A549 treated with DMSO at 1 μM for 4 hours (cell line): ENCODE data around the gene TMOD4. TPM values are rescaled to one million over a fixed set of nuclear protein-coding genes. Genes with fewer than 3 reads are reported as not detected.

Source experiments
- total RNA-seq: library from RNA; stranded (reverse); fragments of 200-300 nt; extraction: Qiagen RNA extraction; gene quantifications from 5 replicates; pipeline ENCODE4 v1.2.3, GENCODE V29; 2022; ENCODE audit warnings: low read depth

Gene TMOD4
- total RNA-seq, result 0.25 to 0.44 TPM (median 0.33 TPM) in 4 of 5 replicates, not detected in the other

DNA sequence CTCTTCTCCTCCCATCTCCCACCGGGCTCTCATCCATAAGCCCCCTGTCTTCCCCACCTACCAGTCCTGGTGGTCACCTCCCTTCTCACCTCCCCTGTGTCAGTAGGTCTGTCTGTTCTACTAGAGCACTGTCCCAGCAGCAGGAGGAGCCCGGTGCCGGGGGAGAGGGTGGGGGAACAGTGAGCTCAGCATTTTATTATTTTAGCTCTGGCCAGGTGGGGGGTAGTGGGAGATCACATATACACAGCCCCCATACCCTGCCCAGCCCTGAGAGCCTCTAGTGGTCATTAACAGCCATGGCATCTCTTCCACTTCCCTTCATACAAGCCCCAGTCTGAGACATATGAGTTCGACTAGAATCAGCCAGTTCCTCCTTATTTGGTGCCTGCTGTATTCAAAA is at the start of gene TMOD4:
TSS of gene TMOD4 (minus strand) at position 119 of the 400 bp plus-strand sequence. CDS start 1,106 bp downstream, outside the sequence.

GRCh38 chr1:151198254-151199127 is 22.7 kb upstream of the TMOD4 start, which contains the start of gene PIP5K1A:
TSS of gene PIP5K1A (plus strand) at chr1:151198552. CDS start at chr1:151198997, 445 bp downstream.

DNA sequence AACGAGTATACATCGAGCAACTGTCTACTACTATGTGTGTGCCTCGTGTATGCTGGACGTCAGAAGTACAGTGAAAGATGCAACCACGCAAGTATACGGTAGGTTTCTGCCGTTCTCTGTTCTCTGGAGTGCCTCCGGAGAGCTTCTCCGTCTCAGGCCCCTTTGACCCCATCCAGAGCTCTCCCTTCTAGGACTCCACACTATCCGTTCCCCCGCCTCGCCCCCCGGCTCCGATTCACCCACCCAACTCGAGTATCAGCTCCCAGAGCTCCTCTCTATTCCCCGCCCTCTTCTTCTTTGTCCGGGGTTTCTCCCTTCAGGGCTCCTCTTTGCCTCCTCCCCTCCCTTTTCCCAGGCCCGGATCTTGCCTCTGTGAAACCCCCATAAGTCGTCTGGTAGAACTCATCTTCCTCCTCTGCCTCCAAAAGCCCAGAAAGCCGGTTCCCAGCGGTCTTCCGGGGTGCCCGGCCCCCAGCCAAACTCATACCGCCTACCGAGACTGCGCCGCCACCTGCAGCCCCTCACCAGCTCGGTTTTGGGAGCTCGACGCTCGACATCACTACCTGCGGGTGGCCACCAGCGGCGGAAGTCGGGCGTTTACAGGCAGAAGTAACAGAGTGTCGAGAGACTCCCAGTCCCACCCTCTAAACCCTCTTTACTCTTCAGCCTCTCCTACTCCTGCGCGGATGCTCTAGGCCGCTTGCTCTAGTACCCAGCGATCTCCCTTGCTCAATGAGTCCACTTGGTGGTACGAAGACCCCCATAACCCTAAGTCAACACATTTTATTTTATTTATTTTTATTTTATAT is 14.1 kb upstream of the TMOD4 start, which contains the start of gene VPS72:
TSS of gene VPS72 (minus strand) at position 561 of the 809 bp plus-strand sequence. CDS start at position 485, 76 bp downstream.

DNA sequence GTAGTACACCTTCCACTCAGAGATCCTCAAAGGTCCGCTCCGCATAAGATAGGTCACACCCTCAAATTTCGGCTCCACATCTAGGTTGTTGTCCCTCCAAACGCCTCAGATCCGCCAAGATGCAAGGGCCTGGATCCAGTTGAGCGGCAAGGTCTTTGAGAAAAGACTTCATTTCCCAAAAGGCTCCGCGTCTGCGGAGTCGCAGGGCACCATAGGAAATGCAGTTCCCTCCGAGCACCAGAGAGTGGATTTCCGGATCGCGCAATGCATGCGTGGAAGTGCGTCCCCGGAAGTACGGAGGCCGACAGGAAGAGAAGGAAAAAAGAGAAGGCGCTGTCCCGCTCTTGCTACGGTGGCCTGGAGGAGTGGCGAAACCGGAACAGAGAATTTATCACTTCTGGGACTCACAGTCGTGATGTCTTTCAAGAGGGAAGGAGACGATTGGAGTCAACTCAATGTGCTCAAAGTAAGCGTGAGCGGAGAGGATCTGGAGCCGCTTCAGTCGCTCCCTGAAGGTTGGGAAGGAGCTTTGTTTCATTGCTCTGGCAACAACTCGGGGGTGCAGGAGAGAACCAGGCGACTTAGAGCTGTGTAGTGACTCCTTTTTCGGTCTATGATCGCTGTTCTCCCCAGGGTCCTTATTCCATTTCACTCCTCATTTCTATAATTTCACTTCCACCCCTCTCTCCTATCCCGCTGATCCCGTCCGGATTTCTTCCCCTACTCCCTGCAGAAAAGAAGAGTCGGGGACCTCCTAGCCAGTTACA is 9.9 kb downstream of the TMOD4 start, which contains the start of the genes LYSMD1 and SCNM1:
TSS of gene LYSMD1 (minus strand) at position 165 of the 767 bp plus-strand sequence. CDS start 644 bp downstream, outside the sequence.
TSS of gene SCNM1 (plus strand) at position 407 of the 767 bp plus-strand sequence. CDS start at position 416, 9 bp downstream.

GRCh38 chr1:151156515-151156819 is 19.3 kb downstream of the TMOD4 start, which contains the start of gene TNFAIP8L2:
TSS of gene TNFAIP8L2 (plus strand) at chr1:151156649. CDS start at chr1:151158698, 2,049 bp downstream.

DNA sequence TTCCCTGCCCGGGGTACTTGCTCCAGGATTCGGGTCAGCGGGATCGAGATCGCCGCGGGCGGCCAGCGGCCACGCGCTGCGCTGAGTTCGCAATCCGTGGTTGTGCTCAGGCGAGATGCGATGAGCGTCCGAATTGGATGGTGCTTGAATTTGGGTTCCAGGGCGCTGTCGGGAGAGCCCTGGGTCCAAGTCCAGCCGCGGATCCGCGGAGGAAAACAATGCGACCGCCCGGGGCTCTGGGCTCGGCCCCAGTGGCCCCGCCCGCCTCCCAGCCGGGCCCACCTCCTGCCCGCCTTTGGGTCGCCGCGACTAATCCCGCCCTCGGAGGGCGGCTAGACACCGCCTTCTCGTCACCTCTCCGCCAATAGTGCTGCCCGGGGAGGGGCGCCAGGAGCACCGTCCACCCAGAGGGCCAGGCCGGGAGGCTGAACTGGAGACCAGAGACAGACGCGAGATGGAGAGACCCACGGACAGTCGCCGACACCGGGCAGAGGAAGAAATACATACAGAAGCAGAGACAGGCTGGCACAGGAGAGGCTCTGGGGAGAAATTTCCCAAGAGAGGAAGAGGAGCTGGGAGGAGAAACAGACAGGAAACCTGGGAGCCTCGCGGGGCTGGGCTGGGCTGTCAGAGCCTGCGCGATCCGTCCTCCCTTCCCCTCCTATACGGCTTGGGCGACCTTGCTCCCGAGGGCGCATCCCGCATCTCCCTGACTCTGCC is 29.2 kb downstream of the TMOD4 start, which contains the start of gene SEMA6C:
TSS of gene SEMA6C (minus strand) at position 220 of the 720 bp plus-strand sequence. CDS start 4,010 bp downstream, outside the sequence.

Other genes starting within 250 kb of the TMOD4 start
- 21.0 to 27.0 TPM (median 24.8 TPM) in 5 replicates for gene SETDB1, start 249.6 kb downstream of the TMOD4 start, total RNA-seq
- 253 to 265 TPM (median 263 TPM) in 5 replicates for gene CERS2, start 201.1 kb downstream of the TMOD4 start, total RNA-seq
- 0.57 to 1.0 TPM (median 0.67 TPM) in 5 replicates for gene ANXA9, start 193.7 kb downstream of the TMOD4 start, total RNA-seq
- gene MINDY1, start 169.1 kb downstream of the TMOD4 start, total RNA-seq, result 2.1 to 3.9 TPM (median 3.1 TPM) in 5 replicates
- 12.7 to 17.8 TPM (median 15.1 TPM) in 5 replicates for gene PRUNE1, start 167.5 kb downstream of the TMOD4 start, total RNA-seq
- gene BNIPL, start 139.4 kb downstream of the TMOD4 start, total RNA-seq, result 0.08 to 0.18 TPM (median 0.11 TPM) in 4 of 5 replicates, not detected in the other
- gene C1orf56, start 128.2 kb downstream of the TMOD4 start, total RNA-seq, result 6.4 to 7.6 TPM (median 7.1 TPM) in 5 replicates
- 72.0 to 83.5 TPM (median 79.6 TPM) in 5 replicates for gene CDC42SE1, start 116.4 kb downstream of the TMOD4 start, total RNA-seq
- 15.9 to 20.3 TPM (median 18.8 TPM) in 5 replicates for gene MLLT11, start 115.6 kb downstream of the TMOD4 start, total RNA-seq
- 2.3 to 4.7 TPM (median 3.7 TPM) in 5 replicates for gene GABPB2, start 105.2 kb downstream of the TMOD4 start, total RNA-seq
- gene SEMA6C, start 29.4 kb downstream of the TMOD4 start, total RNA-seq, result 0.72 to 2.0 TPM (median 1.4 TPM) in 5 replicates
- not detected in 5 replicates for gene TNFAIP8L2, start 19.3 kb downstream of the TMOD4 start, total RNA-seq
- gene LYSMD1, start 10.1 kb downstream of the TMOD4 start, total RNA-seq, result 5.2 to 7.2 TPM (median 6.5 TPM) in 5 replicates
- gene SCNM1, start 9.8 kb downstream of the TMOD4 start, total RNA-seq, result 41.8 to 46.9 TPM (median 46.7 TPM) in 5 replicates
- gene VPS72, start 14.2 kb upstream of the TMOD4 start, total RNA-seq, result 44.2 to 71.7 TPM (median 45.2 TPM) in 5 replicates
- 43.6 to 69.2 TPM (median 48.2 TPM) in 5 replicates for gene PIP5K1A, start 22.6 kb upstream of the TMOD4 start, total RNA-seq
- 173 to 200 TPM (median 195 TPM) in 5 replicates for gene PSMD4, start 78.8 kb upstream of the TMOD4 start, total RNA-seq
- 14.3 to 17.0 TPM (median 14.8 TPM) in 5 replicates for gene ZNF687, start 106.3 kb upstream of the TMOD4 start, total RNA-seq
- 25.1 to 32.4 TPM (median 30.0 TPM) in 5 replicates for gene PI4KB, start 151.4 kb upstream of the TMOD4 start, total RNA-seq
- 27.6 to 30.8 TPM (median 29.7 TPM) in 5 replicates for gene RFX5, start 171.3 kb upstream of the TMOD4 start, total RNA-seq
- gene SELENBP1, start 196.7 kb upstream of the TMOD4 start, total RNA-seq, result 5.8 to 6.2 TPM (median 5.8 TPM) in 5 replicates
- gene PSMB4, start 223.6 kb upstream of the TMOD4 start, total RNA-seq, result 376 to 425 TPM (median 399 TPM) in 5 replicates